ENCODE results near the gene NES.

The NES gene

GRCh38 chr1:156640842-156641706 lies 36.1 kb downstream of the NES start:
- no peak overlapping the region for H3K4me2 ChIP-seq (ENCODE audit: insufficient read depth, low read length)
- H3K9me3 ChIP-seq (ENCODE audit: insufficient read depth, low read length, severe bottlenecking) = no peaks in the 10 kb centered on the region
- no peaks in the 10 kb centered on the region for H3K79me2 ChIP-seq (ENCODE audit: insufficient read depth, low read length)
- no peak overlapping the region for H2AFZ ChIP-seq (ENCODE audit: low read depth, low read length)
- ATAC-seq (ENCODE audit: insufficient read depth, low read depth) (no peak), DNase-seq (no peak)
- H3K9ac ChIP-seq (ENCODE audit: low read depth, low read length) = no peak overlapping the region
- TF ChIP-seq CTCF (IDR thresholded peaks at IDR 0.05; ENCODE audit: borderline replicate concordance, extremely low read depth, low read length, poor library complexity, severe bottlenecking) (no peak), EZH2 (IDR thresholded peaks at IDR 0.05; ENCODE audit: borderline replicate concordance, low read depth, low read length, severe bottlenecking) (no peak)
- no peak overlapping the region for H3K27ac ChIP-seq (ENCODE audit: low read length)
- no peaks in the 10 kb centered on the region for H3K36me3 ChIP-seq (ENCODE audit: insufficient read depth, low read length)
- no peaks in the 10 kb centered on the region; the same call in 1 of the 2 replicates for H4K20me1 ChIP-seq (ENCODE audit: insufficient read depth, low read length)
- no peak overlapping the region for H3K4me3 ChIP-seq (ENCODE audit: low read depth in 1 of 2, low read length in 2 of 2)
- peaks cover 12% of the 10 kb centered on the region for H3K4me1 ChIP-seq (ENCODE audit: insufficient read depth, low read length)
- peaks cover 18% of the 10 kb centered on the region for H3K27me3 ChIP-seq (ENCODE audit: insufficient read depth, low read length, poor library complexity)

- H3K27ac ChIP-seq (ENCODE audit: low read length) = no peak overlapping the region
Observed at GRCh38 chr1:156639601-156640101, 37.6 kb downstream of the NES start.

GRCh38 chr1:156638189-156638985 lies 38.8 kb downstream of the NES start:
- H3K9ac ChIP-seq (ENCODE audit: low read depth, low read length) = no peak overlapping the region
- DNase-seq = no peak
- H3K4me1 ChIP-seq (ENCODE audit: insufficient read depth, low read length) = peaks cover 4% of the 10 kb centered on the region
- no peaks in the 10 kb centered on the region for H3K79me2 ChIP-seq (ENCODE audit: insufficient read depth, low read length)
- H4K20me1 ChIP-seq (ENCODE audit: insufficient read depth, low read length) = no peaks in the 10 kb centered on the region
- no peaks in the 10 kb centered on the region for H3K9me3 ChIP-seq (ENCODE audit: insufficient read depth, low read length, severe bottlenecking)
- H3K4me3 ChIP-seq (ENCODE audit: low read depth in 1 of 2, low read length in 2 of 2) = no peak overlapping the region
- ATAC-seq (ENCODE audit: insufficient read depth, low read depth) = no peak
- peaks cover 27% of the 10 kb centered on the region for H3K27me3 ChIP-seq (ENCODE audit: insufficient read depth, low read length, poor library complexity)
- no peak overlapping the region for H2AFZ ChIP-seq (ENCODE audit: low read depth, low read length)
- no peak overlapping the region for H3K4me2 ChIP-seq (ENCODE audit: insufficient read depth, low read length)
- no peak overlapping the region for H3K27ac ChIP-seq (ENCODE audit: low read length)
- no peaks in the 10 kb centered on the region for H3K36me3 ChIP-seq (ENCODE audit: insufficient read depth, low read length)
- TF ChIP-seq EZH2 (IDR thresholded peaks at IDR 0.05; ENCODE audit: borderline replicate concordance, low read depth, low read length, severe bottlenecking) (no peak), CTCF (IDR thresholded peaks at IDR 0.05; ENCODE audit: borderline replicate concordance, extremely low read depth, low read length, poor library complexity, severe bottlenecking) (no peak)

More at GRCh38 chr1:156639601-156640101, 37.6 kb downstream of the NES start:
- H3K27me3 ChIP-seq (ENCODE audit: insufficient read depth, low read length, poor library complexity) = peaks cover 27% of the 10 kb centered on the region
- DNase-seq = no peak
- no peak for TF ChIP-seq CTCF (IDR thresholded peaks at IDR 0.05; ENCODE audit: borderline replicate concordance, extremely low read depth, low read length, poor library complexity, severe bottlenecking)
- TF ChIP-seq EZH2 (IDR thresholded peaks at IDR 0.05; ENCODE audit: borderline replicate concordance, low read depth, low read length, severe bottlenecking) = no peak
- H3K9me3 ChIP-seq (ENCODE audit: insufficient read depth, low read length, severe bottlenecking) = no peaks in the 10 kb centered on the region
- no peak for ATAC-seq (ENCODE audit: insufficient read depth, low read depth)
- H2AFZ ChIP-seq (ENCODE audit: low read depth, low read length) = no peak overlapping the region
- no peak overlapping the region for H3K9ac ChIP-seq (ENCODE audit: low read depth, low read length)
- H3K79me2 ChIP-seq (ENCODE audit: insufficient read depth, low read length) = no peaks in the 10 kb centered on the region
- H3K4me3 ChIP-seq (ENCODE audit: low read depth in 1 of 2, low read length in 2 of 2) = no peak overlapping the region
- H3K36me3 ChIP-seq (ENCODE audit: insufficient read depth, low read length) = no peaks in the 10 kb centered on the region
- H4K20me1 ChIP-seq (ENCODE audit: insufficient read depth, low read length) = no peaks in the 10 kb centered on the region
- H3K4me2 ChIP-seq (ENCODE audit: insufficient read depth, low read length) = no peak overlapping the region
- peaks cover 12% of the 10 kb centered on the region for H3K4me1 ChIP-seq (ENCODE audit: insufficient read depth, low read length)

All from DND-41 (cell line).